BLaER1 (cell line): ENCODE results near the gene PSG2.
A peak's percentile ranks its signal among the peaks of the same experiment; 100 is the strongest.
"Not testable (repeated sequence)": the region's sequence is repeated elsewhere in the genome, so short reads cannot be mapped to it uniquely, and the experiment has no call there.

Experiments
- H3K27ac ChIP-seq: shearing (Covaris generic); formaldehyde crosslinking; 2 replicates; pipeline ENCODE4 v1.8.1; 2022
- H3K27me3 ChIP-seq: shearing (Covaris generic); formaldehyde crosslinking; 2 replicates; pipeline ENCODE4 v1.8.1; 2022
- H3K36me3 ChIP-seq: shearing (Covaris generic); formaldehyde crosslinking; 2 replicates; pipeline ENCODE4 v1.8.1; 2022
- H3K4me1 ChIP-seq: shearing (Covaris generic); formaldehyde crosslinking; 2 replicates; pipeline ENCODE4 v1.8.1; 2022
- H3K4me2 ChIP-seq: shearing (Covaris generic); formaldehyde crosslinking; 2 replicates; pipeline ENCODE4 v1.8.1; 2022
- H3K4me3 ChIP-seq: shearing (Covaris generic); formaldehyde crosslinking; 2 replicates; pipeline ENCODE4 v1.8.1; 2022
- H3K9ac ChIP-seq: shearing (Covaris generic); formaldehyde crosslinking; 2 replicates; pipeline ENCODE4 v1.8.1; 2022
- H3K9me3 ChIP-seq: shearing (Covaris generic); formaldehyde crosslinking; 2 replicates; pipeline ENCODE4 v1.8.1; 2022
- H4K20me1 ChIP-seq: shearing (Covaris generic); formaldehyde crosslinking; 2 replicates; pipeline ENCODE4 v1.8.1; 2022
- Cebpa-rat ChIP-seq: shearing (Covaris generic); IDR thresholded peaks from 2 replicates; pipeline ENCODE4 v1.8.1; 2022

The PSG2 gene

DNA sequence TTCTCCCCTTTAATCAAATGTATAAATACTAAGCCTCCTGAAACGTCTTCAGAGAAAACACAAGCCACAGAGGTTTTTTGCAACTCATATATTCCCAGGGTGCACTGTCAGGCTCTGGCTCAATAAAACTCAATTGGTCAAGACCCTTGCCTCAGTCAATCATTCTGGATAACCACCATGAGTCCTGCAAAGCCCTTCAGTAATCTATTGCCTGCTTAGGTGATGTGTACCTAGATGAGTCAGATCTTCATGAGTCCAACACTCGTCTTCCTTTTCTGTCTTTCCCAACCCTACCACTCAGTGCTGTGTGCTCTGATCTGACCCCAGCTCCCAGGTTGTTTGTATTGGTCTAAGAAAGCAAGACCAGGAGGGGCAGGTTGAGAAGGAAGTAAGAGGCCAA, 24.1 kb downstream of the PSG2 start:
- H3K9ac ChIP-seq, H3K4me1 ChIP-seq, H4K20me1 ChIP-seq, H3K4me2 ChIP-seq, H3K36me3 ChIP-seq, H3K27ac ChIP-seq, H3K27me3 ChIP-seq, H3K4me3 ChIP-seq: not testable (repeated sequence)
- peaks cover 23% of the 10 kb centered on the region for H3K9me3 ChIP-seq

- not testable (repeated sequence) for H3K4me3 ChIP-seq, H3K27me3 ChIP-seq, H3K9ac ChIP-seq, H3K36me3 ChIP-seq, H3K4me1 ChIP-seq, H3K9me3 ChIP-seq, H3K4me2 ChIP-seq, H4K20me1 ChIP-seq, H3K27ac ChIP-seq
Measured at GRCh38 chr19:43047966-43048365, 34.5 kb downstream of the PSG2 start.

DNA sequence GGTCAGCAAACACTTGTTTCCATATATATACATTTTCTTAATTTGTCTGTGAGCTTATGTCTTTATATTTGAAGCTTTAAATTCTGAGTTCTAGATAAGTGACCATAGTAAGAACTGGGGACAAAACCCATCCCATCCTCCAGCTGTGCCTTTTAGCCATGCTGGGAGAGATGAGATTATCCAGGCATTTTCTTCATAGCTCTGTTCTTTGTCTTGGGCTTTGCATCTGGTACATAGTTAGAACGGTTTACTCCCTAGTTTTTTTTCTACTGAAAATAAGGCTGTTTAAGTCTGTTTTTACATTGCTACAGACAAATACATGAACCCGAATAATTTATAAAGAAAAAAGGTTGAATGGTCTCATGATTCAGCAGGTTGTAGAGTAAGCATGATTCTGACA, 35.9 kb downstream of the PSG2 start:
- not testable (repeated sequence) for H3K9ac ChIP-seq, H3K27ac ChIP-seq, H3K4me1 ChIP-seq, H3K36me3 ChIP-seq, H3K4me3 ChIP-seq, H4K20me1 ChIP-seq, H3K4me2 ChIP-seq, H3K27me3 ChIP-seq, H3K9me3 ChIP-seq

DNA sequence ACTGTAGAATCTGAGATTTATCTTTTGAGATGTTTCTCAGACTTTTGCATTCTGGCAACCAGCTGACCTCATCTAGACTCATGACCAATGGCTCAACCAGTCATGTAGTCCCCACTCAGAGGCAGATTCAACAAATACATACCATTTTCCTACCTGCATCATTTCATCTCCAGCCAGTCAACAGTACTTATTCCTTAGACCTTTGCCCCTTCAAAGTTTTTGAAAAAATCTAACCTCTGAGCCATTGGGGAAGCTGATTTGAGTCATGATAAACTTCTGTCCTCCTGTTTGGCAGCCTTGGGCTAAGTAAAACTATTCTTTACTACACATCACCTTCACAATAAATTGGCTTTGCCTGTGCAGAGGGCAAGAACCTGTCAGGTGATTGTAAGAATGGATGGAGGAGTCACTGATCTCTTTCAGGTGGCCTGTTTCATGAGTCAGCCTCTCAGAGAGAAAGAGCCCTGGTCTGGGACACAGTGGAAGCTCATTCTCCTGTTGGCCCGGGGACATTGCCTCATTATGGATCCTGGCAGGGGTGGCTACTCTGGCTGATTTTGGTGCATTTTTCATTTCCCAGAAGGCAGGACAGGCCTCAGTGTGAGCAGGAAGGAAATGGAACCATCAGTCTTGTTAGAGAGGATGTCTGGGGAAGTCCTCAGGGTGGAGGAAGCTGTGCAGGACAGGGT, 38.9 kb downstream of the PSG2 start:
- not testable (repeated sequence) for H3K9me3 ChIP-seq, H3K4me3 ChIP-seq, H3K4me2 ChIP-seq, H3K27me3 ChIP-seq, H3K36me3 ChIP-seq, H3K27ac ChIP-seq, H3K4me1 ChIP-seq, H3K9ac ChIP-seq, H4K20me1 ChIP-seq

GRCh38 chr19:43031645-43032044, 50.9 kb downstream of the PSG2 start:
- H3K9ac ChIP-seq, H3K36me3 ChIP-seq, H3K9me3 ChIP-seq, H3K4me2 ChIP-seq, H4K20me1 ChIP-seq, H3K4me3 ChIP-seq, H3K27me3 ChIP-seq, H3K27ac ChIP-seq: not testable (repeated sequence)
- H3K4me1 ChIP-seq: peaks cover 12% of the 10 kb centered on the region

DNA sequence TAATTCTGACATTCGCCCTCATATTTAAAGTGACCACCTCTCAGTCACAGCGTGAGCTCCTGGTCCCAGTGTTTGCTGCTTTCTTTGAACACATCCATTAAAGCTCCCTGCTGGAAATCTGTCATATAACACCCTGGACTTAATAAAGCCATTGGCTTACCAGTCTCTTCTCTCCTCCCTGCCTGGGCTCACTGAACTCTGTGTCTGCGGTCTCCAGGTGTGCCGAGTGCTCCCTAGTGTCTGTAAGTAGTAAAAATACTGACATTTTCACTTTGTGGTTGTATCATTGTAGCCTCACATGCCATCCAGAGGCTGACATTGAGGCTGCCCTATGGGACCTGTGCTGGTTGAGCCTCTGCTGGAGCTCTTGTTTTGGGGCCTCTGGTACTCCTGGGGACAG, 53.6 kb downstream of the PSG2 start:
- no peak overlapping the region for H3K27ac ChIP-seq
- no peak overlapping the region for H3K9ac ChIP-seq
- H3K9me3 ChIP-seq: peaks cover 6% of the 10 kb centered on the region; the same call in 1 of the 2 replicates
- no peak overlapping the region for H3K4me3 ChIP-seq
- H3K36me3 ChIP-seq: no peaks in the 10 kb centered on the region
- no peak overlapping the region for H3K4me2 ChIP-seq
- no peaks in the 10 kb centered on the region for H3K27me3 ChIP-seq
- TF ChIP-seq Cebpa-rat: no peak
- no peaks in the 10 kb centered on the region for H4K20me1 ChIP-seq
- peaks cover 24% of the 10 kb centered on the region for H3K4me1 ChIP-seq

DNA sequence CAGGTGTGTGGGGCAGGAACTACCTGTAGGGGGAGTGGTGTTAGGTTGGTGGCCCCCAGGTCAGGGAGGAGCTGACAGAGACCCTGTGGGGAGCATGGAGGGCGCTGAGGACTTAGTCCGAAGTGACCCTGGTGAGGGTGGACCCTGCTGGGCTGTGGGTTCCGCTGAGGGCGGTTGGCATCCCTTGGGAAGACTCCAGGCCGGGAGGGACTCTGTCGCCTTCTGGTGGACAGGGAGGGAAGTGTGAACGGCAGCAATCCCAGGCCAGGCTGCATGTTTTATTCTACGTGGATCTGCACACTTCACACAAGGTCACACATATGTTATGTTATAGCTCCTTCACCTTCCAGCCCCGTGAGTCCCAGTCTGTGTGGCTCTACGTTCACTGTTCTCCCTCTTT, 54.5 kb downstream of the PSG2 start:
- Histone ChIP-seq H3K4me1 (peaks cover 24% of the 10 kb centered on the region), H3K4me2 (peak overlapping the region; percentile 60; the same call in 1 of the 2 replicates)
- H3K27me3 ChIP-seq, H3K4me3 ChIP-seq, H4K20me1 ChIP-seq, H3K36me3 ChIP-seq, H3K27ac ChIP-seq, H3K9ac ChIP-seq, H3K9me3 ChIP-seq: not testable (repeated sequence)

- H4K20me1 ChIP-seq, H3K9me3 ChIP-seq, H3K27me3 ChIP-seq, H3K36me3 ChIP-seq, H3K9ac ChIP-seq, H3K27ac ChIP-seq, H3K4me3 ChIP-seq: not testable (repeated sequence)
- Histone ChIP-seq H3K4me1 (peaks cover 24% of the 10 kb centered on the region), H3K4me2 (peak overlapping the region; percentile 60)
Measured at GRCh38 chr19:43027061-43027460, 55.4 kb downstream of the PSG2 start.

GRCh38 chr19:43026369-43026768, 56.1 kb downstream of the PSG2 start, which contains the start of gene PSG11:
PSG11 (minus strand) TSS chr19:43026469; CDS start chr19:43026372, 97 bp downstream.
- Histone ChIP-seq H3K4me2 (peak within 1 kb of the TSS; percentile 60), H3K4me1 (peaks cover 24% of the 10 kb centered on the region)
- not testable (repeated sequence) for H3K9ac ChIP-seq, H3K9me3 ChIP-seq, H3K36me3 ChIP-seq, H3K27ac ChIP-seq, H4K20me1 ChIP-seq, H3K27me3 ChIP-seq, H3K4me3 ChIP-seq

- not testable (repeated sequence) for H3K9me3 ChIP-seq, H3K27ac ChIP-seq, H3K9ac ChIP-seq, H3K4me2 ChIP-seq, H4K20me1 ChIP-seq, H3K27me3 ChIP-seq, H3K4me3 ChIP-seq, H3K36me3 ChIP-seq
- peaks cover 16% of the 10 kb centered on the region for H3K4me1 ChIP-seq
Measured at GRCh38 chr19:43022098-43022497, 60.4 kb downstream of the PSG2 start.

DNA sequence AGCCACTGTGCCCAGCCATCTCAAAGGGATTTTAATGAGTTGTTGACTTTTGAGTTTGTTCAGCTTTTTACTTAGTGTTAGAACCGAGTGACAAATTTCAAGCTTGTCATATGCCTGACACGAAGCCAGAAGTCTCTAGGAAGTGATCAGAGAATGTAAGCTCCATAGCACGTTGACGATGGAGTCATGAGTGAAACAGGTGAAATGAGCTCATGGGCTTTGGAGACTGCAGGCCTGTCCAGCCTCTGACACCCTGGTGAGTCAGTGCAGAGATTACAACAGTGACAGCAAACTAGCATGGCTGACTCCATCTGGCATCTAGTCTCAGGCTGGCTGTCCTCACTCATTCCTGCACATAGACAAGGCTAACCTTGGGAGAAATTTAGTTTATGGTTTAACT, 60.9 kb downstream of the PSG2 start:
- H3K27ac ChIP-seq, H4K20me1 ChIP-seq, H3K36me3 ChIP-seq, H3K4me3 ChIP-seq, H3K9ac ChIP-seq, H3K27me3 ChIP-seq, H3K9me3 ChIP-seq, H3K4me2 ChIP-seq: not testable (repeated sequence)
- peaks cover 12% of the 10 kb centered on the region for H3K4me1 ChIP-seq

DNA sequence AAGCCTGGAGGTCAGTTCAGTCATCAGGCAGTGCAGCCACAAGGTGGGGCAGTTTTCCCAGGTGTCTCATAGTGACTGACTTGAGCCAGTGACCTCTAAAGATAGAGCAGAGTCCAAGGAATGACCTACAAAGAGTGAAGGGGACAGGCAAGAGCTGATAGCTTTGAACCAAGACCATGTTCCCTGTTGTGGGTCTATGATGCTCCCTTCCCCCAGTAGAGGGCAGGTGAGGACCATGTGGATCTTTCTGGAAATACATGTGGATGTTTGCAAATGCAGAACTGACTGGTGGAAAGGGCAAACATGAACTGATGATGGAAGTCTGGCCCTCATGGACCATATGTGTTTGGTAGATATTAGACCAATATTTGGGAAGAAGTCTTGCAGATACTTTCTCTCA, 62.9 kb downstream of the PSG2 start:
- H4K20me1 ChIP-seq, H3K27ac ChIP-seq, H3K27me3 ChIP-seq, H3K4me2 ChIP-seq, H3K4me1 ChIP-seq, H3K4me3 ChIP-seq, H3K9ac ChIP-seq, H3K9me3 ChIP-seq, H3K36me3 ChIP-seq: not testable (repeated sequence)
